Measurements from ENCODE around the gene KCTD6. TPM values are rescaled to one million over a fixed set of nuclear protein-coding genes. Genes with fewer than 3 reads are reported as not detected.

Gene KCTD6
- total RNA-seq (10 to 100 TPM; 11.0 to 25.3 (median 17.7) TPM), polyA plus RNA-seq (10 to 100 TPM in 1 of 3 donors, 1 to 10 TPM in 2; 4.6 to 12.0 (median 6.0) TPM)

- Histone ChIP-seq H3K4me3 (peak within 1 kb of the TSS; percentile 77 to 96 (median 87)), H3K27me3 (no peaks in the 10 kb centered on the region), H3K36me3 (no peaks in the 10 kb centered on the region), H3K9me3 (no peaks in the 10 kb centered on the region), H3K27ac (peak within 1 kb of the TSS; percentile 83 to 95 (median 87)), H3K4me1 (peaks cover 0 to 57% (median 38%) of the 10 kb centered on the region in 4 donors)
- intact Hi-C loops (cut with DNase I): loop anchor here (1.0 to 5.0 kb wide), 4 partner anchors 41 to 254 kb away; partner anchors contain the start of gene ABHD6
- TF ChIP-seq POLR2AphosphoS5 (IDR thresholded peaks at IDR 0.05) (peak in 3 of 4 donors; percentile 18 to 28 (median 27)), EP300 (IDR thresholded peaks at IDR 0.05) (no peak), POLR2A (IDR thresholded peaks at IDR 0.05) (no peak), CTCF (IDR thresholded peaks at IDR 0.05) (peak in 2 of 4 experiments; percentile 28 to 63)
- DNase-seq: peak; percentile 95
- WGBS, 2 donors: 1% methylated on average over 104 of the region's 104 CpGs
Measured at GRCh38 chr3:58491506-58492402, at the start of gene KCTD6. Gene KCTD6, plus strand, starts transcription at chr3:58492096. Its CDS starts 6,660 bp downstream, at chr3:58498756.

GRCh38 chr3:58452176-58452575 lies 39.7 kb upstream of the KCTD6 start:
- H3K9me3 ChIP-seq: peaks cover 0 to 10% (median 3%) of the 10 kb centered on the region in 4 donors
- no peak overlapping the region for H3K4me3 ChIP-seq
- no peak overlapping the region for H3K27ac ChIP-seq
- intact Hi-C loops (cut with DNase I): no loop called here
- no peaks in the 10 kb centered on the region for H3K4me1 ChIP-seq
- DNase-seq: no peak
- no peaks in the 10 kb centered on the region for H3K27me3 ChIP-seq
- no peaks in the 10 kb centered on the region for H3K36me3 ChIP-seq
- WGBS, 2 donors: 43 to 62% methylated on average over 1 of the region's 1 CpG
- no peak for TF ChIP-seq POLR2AphosphoS5 (IDR thresholded peaks at IDR 0.05)

- H3K36me3 ChIP-seq: no peaks in the 10 kb centered on the region
- no peak overlapping the region for H3K27ac ChIP-seq
- H3K4me1 ChIP-seq: peaks cover 0 to 13% (median 7%) of the 10 kb centered on the region in 4 donors
- 78 to 90% methylated on average over 4 of the region's 4 CpGs for WGBS, 2 donors
- intact Hi-C loops (cut with DNase I): no loop called here
- no peak overlapping the region for H3K4me3 ChIP-seq
- peaks cover 0 to 6% (median 1%) of the 10 kb centered on the region in 4 donors for H3K9me3 ChIP-seq
- TF ChIP-seq POLR2AphosphoS5 (IDR thresholded peaks at IDR 0.05): no peak
- no peak for TF ChIP-seq POLR2A (IDR thresholded peaks at IDR 0.05)
- TF ChIP-seq CTCF (IDR thresholded peaks at IDR 0.05): no peak
- TF ChIP-seq EP300 (IDR thresholded peaks at IDR 0.05): no peak
- no peaks in the 10 kb centered on the region for H3K27me3 ChIP-seq
- DNase-seq: no peak
Measured at GRCh38 chr3:58459160-58459559, 32.7 kb upstream of the KCTD6 start.

GRCh38 chr3:58462829-58463180 lies 29.1 kb upstream of the KCTD6 start:
- TF ChIP-seq CTCF (IDR thresholded peaks at IDR 0.05): no peak
- no peak for TF ChIP-seq POLR2AphosphoS5 (IDR thresholded peaks at IDR 0.05)
- H3K9me3 ChIP-seq: no peaks in the 10 kb centered on the region
- no peaks in the 10 kb centered on the region for H3K27me3 ChIP-seq
- no peak overlapping the region for H3K27ac ChIP-seq
- no peaks in the 10 kb centered on the region for H3K36me3 ChIP-seq
- H3K4me3 ChIP-seq: no peak overlapping the region
- no peak for DNase-seq
- intact Hi-C loops (cut with DNase I): loop anchor here (1.0 kb wide), 1 partner anchor 69 kb away; no protein-coding TSS in a partner anchor
- 73 to 76% methylated on average over 4 of the region's 4 CpGs for WGBS, 2 donors
- peaks cover 0 to 13% (median 7%) of the 10 kb centered on the region in 4 donors for H3K4me1 ChIP-seq

GRCh38 chr3:58463181-58463941 lies 28.5 kb upstream of the KCTD6 start:
- Histone ChIP-seq H3K36me3 (no peaks in the 10 kb centered on the region), H3K4me1 (peaks cover 0 to 13% (median 7%) of the 10 kb centered on the region in 4 donors), H3K4me3 (peak overlapping the region in 3 of 4 donors; percentile 0 to 37 (median 11)), H3K9me3 (no peaks in the 10 kb centered on the region), H3K27me3 (no peaks in the 10 kb centered on the region), H3K27ac (no peak overlapping the region)
- 8 to 23% methylated on average over 18 of the region's 18 CpGs for WGBS, 2 donors
- TF ChIP-seq POLR2A (IDR thresholded peaks at IDR 0.05): no peak
- peak in 3 of 4 experiments; percentile 36 to 77 (median 72) for TF ChIP-seq CTCF (IDR thresholded peaks at IDR 0.05)
- intact Hi-C loops (cut with DNase I): loop anchor here (1.0 kb wide), 1 partner anchor 69 kb away; no protein-coding TSS in a partner anchor
- DNase-seq: peak; percentile 82
